DOHH2 (cell line): ENCODE data around the gene ELANE.

Experiments used
- CTCF ChIP-seq: fragments of 200-600 bp; sonication (generic); IDR thresholded peaks from one replicate; pipeline ENCODE4 v1.5.1; 2014; ENCODE audit warnings: antibody characterized with exemption, mild to moderate bottlenecking, low read depth, low read length; ENCODE audit not compliant: poor library complexity, severe bottlenecking
- EZH2phosphoT487 ChIP-seq: fragments of 200-600 bp; sonication (generic); IDR thresholded peaks from 2 replicates; pipeline ENCODE4 v1.6.1; 2017; ENCODE audit warnings: borderline replicate concordance, mild to moderate bottlenecking, antibody characterized with exemption, low read length, moderate library complexity, mixed read lengths

DNA sequence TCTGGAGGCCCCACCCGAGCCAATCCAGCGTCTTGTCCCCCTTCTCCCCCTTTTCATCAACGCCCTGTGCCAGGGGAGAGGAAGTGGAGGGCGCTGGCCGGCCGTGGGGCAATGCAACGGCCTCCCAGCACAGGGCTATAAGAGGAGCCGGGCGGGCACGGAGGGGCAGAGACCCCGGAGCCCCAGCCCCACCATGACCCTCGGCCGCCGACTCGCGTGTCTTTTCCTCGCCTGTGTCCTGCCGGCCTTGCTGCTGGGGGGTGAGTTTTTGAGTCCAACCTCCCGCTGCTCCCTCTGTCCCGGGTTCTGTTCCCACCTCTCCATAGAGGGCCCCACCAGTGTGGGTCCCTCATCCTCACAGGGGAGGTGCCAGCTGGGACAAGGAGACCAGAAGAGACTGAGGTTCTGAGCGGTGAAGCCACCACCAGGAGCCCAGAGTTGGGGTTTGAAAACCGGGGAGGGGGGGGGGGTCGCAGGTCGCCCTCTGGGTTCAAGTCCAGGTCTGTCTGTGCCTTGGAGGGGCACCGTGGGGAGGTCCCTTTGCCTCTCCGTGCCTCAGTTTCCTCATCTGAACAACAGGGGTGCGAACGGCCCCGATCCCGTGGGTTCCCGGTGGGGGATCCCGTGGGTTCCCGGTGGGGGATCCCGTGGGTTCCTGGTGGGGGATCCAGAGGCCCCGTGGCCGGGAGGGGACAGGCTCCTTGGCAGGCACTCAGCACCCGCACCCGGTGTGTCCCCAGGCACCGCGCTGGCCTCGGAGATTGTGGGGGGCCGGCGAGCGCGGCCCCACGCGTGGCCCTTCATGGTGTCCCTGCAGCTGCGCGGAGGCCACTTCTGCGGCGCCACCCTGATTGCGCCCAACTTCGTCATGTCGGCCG lies at the start of gene ELANE:
- TF ChIP-seq CTCF (no peak), EZH2phosphoT487 (no peak)
